ENCODE results near the gene MTF2. TPM values are rescaled to one million over a fixed set of nuclear protein-coding genes. Genes with fewer than 3 reads are reported as not detected.

Gene MTF2
- total RNA-seq, 2 donors from 2014 or later, result 13.9 to 17.2 TPM

DNA sequence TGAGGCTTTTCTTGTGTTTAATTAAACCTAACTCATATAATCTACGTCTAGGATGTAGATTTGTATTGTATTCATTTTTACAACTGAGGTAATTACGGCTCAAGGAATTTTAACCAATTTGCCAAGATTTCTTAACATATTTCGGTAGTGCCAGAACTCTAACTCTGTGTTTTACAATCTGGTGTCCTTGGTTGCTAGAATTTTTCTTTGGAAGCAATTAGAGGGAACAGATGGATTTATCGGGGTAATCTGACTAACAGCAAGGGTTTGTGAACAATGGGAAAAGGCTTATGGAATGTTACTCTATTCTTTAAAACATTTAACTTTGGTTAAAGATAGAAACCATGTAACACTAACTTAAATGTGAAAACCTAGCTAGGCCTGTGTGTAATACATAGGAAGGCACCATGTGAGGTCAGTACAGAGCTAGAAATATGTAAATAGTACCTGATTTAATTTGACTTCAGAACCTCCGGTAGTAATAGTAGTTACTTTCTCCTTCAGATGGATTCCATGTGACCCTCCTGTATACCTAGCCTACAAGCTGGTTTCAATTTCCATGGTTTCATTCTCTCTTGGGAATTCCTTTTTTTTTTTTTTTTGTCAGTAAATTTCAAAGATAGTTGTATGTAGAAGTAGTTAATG lies 1.2 kb downstream of the MTF2 start:
- no peak for DNase-seq (ENCODE audit: low spot score)
- intact Hi-C loops (cut with DNase I), result no loop called here

DNA sequence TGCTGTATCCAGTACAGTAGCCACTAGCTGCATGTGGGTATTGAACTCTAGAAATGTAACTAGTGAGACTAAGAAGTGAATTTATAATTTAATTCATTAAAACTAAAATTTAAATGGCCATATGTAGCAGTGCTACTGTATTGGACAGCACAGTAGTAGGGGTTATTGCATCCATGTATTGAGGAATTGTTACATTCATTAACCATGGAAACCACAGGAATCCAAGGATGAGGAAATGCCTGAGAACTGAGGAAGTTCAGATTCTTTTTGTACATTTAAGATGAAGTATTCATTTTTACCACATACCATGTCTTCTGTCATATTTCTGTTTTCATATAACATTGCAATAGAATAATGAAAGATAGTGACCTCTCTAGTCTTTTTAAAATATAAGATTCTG lies 2.6 kb downstream of the MTF2 start:
- DNase-seq (ENCODE audit: low spot score), result no peak
- intact Hi-C loops (cut with DNase I), result no loop called here

DNA sequence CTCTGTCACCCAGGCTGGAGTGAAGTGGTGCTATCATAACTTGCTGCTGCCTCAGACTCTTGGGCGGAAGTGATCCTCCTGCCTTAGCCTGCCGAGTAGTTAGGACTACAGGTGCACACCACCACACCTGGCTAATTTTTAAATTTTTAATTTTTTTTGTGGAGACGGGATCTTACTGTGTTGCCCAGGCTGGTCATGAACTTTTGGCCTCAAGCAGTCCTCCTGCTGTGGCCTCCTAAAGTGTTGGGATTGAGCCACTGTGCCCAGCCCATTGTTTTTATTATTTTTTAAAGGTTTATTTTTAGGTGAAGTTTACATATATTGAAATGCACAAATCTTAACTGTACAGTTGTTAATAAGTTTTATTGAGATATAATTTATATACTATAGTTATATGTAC lies 3.2 kb downstream of the MTF2 start:
- intact Hi-C loops (cut with DNase I), result no loop called here
- DNase-seq (ENCODE audit: low spot score), result no peak

GRCh38 chr1:93083979-93084378 lies 4.9 kb downstream of the MTF2 start:
- DNase-seq (ENCODE audit: low spot score), result no peak
- intact Hi-C loops (cut with DNase I), result no loop called here

- intact Hi-C loops (cut with DNase I), result no loop called here
- DNase-seq (ENCODE audit: low spot score), result no peak
Measured at GRCh38 chr1:93087532-93087931, 8.4 kb downstream of the MTF2 start.

- DNase-seq (ENCODE audit: low spot score), result no peak
- intact Hi-C loops (cut with DNase I), result no loop called here
Measured at GRCh38 chr1:93093332-93094006, 14.4 kb downstream of the MTF2 start.

DNA sequence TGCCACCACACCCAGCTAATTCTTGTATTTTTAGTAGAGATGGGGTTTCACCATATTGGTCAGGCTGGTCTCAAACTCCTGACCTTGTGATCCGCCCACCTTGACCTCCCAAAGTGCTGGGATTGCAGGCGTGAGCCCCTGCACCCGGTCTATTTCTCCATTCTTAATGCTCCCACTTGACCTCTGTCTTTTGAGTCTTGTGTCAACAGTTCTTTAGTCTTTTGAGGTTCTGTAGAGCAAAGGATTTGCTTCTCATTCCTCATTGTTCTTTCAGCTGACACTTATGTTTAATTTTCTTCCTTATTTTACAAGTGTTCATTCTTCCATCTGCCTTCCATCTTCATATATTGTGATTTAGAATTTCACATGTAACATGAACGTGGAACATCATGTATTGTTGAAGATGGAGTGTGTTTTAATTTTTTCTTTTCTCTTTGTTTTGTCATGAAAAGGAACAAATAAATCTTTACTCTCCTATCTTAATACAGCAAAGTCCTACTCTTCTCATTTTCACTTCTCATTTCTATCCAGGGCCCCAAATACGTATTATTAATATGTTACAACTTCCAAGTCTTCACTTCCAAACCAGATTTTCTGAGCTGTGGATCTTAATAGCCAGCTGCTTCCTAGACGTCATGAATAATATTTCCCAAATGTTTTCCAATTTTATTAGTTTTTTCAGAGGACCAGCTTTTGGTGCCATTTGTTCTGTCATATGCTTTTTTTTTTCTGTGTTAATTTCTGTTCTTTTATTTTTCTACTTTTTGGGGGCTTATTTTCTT lies 16.9 kb downstream of the MTF2 start:
- DNase-seq (ENCODE audit: low spot score), result no peak
- intact Hi-C loops (cut with DNase I), result no loop called here

GRCh38 chr1:93102142-93102541 lies 23.1 kb downstream of the MTF2 start:
- DNase-seq (ENCODE audit: low spot score), result no peak
- intact Hi-C loops (cut with DNase I), result no loop called here

DNA sequence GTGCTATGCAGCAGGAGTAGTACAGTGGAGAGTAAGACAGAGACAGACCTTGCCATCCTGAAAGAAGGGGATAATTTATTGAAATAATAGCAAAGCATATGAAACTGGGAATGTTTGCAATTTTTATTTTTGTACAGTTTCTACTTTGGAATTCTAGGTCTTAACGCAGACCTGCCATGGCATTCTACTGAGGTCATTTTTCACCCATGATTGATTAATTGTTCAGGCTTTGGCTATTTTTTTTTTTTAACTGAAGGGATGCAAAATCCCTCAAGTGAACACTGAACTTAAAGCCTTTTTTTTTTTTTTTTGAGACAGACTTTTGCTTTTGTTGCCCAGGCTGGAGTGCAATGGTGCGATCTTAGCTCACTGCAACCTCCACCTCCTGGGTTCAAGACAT lies 27.1 kb downstream of the MTF2 start:
- intact Hi-C loops (cut with DNase I), result no loop called here
- no peak for DNase-seq (ENCODE audit: low spot score)

DNA sequence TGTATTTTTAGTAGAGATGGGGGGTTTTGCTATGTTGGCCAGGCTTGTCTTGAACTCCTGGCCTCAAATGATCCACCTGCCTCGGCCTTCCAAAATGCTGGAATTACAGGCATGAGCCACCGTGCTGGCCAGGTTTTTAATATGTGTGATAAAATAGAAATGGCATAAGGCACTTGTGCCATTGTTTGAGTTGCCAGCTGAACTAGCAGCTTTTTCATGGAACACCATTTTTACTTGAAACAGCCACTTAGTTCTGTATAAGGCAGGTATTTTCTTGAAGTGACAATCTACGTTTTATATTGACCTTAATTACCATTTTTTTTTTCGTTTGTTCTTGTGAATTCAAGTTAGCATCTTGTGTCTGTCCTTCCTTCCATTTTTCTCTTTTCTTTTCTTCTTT lies 28.3 kb downstream of the MTF2 start:
- DNase-seq (ENCODE audit: low spot score), result no peak
- intact Hi-C loops (cut with DNase I), result no loop called here

DNA sequence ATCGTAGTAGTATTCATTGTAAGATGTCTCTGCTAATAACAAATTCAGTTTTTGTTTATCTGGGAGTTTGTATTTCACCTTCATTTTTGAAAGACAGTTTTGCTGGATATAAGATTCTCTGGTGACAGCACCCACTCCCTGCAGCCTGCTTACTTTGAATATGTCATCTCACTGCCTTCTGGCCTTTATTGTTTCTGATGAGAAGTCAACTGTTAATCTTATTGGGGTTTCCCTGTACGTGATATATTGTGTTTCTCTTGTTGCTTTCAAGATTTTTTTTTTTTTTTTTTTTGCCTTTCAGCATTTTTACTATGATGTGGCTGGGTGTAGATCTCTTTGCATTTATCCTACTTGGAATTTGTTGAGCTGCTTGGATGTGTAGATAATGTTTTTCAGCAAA lies 29.3 kb downstream of the MTF2 start:
- intact Hi-C loops (cut with DNase I), result no loop called here
- no peak for DNase-seq (ENCODE audit: low spot score)

DNA sequence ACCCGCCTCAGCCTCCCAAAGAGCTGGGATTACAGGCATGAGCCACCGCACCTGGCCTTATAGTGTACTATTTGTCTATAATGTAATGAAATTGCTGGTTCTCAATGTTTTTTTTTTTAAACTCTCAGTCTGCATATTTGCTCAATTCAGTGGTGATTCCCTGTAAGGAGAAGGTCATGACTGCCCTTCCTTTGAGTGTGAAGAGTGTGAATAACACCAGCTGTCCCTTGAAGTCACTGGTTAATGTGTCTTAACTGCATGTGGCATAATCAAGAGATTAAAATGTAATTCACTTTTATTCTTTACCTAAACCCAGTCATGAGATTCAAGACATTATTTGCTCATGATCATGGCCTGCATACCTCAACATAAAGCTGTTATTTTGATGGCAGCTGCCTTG lies 30.5 kb downstream of the MTF2 start:
- no peak for DNase-seq (ENCODE audit: low spot score)
- intact Hi-C loops (cut with DNase I), result no loop called here

- no peak for DNase-seq (ENCODE audit: low spot score)
- intact Hi-C loops (cut with DNase I), result no loop called here
Measured at GRCh38 chr1:93111065-93111464, 32.0 kb downstream of the MTF2 start.

DNA sequence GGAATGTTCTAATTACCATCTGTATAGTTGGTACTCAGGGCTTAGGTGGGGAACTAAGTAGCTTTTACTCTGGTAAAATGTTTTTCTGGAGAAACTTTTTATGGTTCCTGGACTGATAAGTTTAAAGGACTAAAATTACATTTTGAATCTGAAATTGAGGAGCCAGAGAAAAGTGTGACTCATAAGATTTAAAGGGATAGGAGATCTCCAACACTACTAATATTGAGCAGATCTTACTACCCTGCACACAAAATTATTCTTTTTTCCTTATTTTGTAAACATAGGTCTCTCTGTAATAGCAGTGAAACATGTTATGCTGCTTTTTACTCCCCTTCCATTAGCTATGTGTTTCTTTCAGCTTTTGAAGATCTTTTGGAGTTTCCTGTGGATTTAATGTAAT lies 32.5 kb downstream of the MTF2 start:
- intact Hi-C loops (cut with DNase I), result no loop called here
- DNase-seq (ENCODE audit: low spot score), result no peak

DNA sequence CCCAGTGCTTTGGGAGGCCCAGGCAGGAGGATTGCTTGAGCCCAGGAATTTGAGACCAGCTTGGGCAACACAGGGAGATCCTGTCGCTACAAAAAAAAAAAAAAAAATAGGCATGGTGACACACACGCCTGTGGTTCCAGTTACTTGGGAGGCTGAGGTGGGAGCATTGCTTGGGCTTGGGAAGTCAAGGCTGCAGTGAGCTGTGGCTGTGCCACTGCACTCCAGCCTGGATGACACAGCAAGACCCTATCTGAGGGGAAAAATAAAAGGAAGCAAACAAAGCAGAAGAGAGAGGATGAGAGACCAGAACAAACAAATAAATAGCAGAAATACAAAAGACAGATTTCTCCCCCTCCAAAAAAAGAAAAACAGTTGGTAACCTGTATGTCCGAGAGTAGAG lies 34.0 kb downstream of the MTF2 start:
- no peak for DNase-seq (ENCODE audit: low spot score)
- intact Hi-C loops (cut with DNase I), result no loop called here

DNA sequence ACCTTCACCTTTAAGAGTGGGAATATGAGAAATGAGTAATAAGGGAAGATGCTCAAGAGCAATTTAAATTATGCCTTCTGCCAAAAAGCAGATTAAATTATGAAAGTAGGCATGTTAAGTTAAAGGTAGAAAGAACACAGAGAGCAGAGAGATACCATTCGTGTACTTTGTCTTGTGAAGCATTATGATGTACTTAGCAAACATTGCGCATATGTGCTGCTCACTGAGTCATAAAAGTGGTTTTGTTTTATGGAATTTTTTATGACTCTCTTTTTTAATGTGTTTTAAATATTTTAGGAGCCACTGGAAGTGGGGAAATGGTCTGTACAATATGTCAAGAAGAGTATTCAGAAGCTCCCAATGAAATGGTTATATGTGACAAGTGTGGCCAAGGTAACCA lies 35.3 kb downstream of the MTF2 start:
- no peak for DNase-seq (ENCODE audit: low spot score)
- intact Hi-C loops (cut with DNase I), result no loop called here

- no peak for DNase-seq (ENCODE audit: low spot score)
- intact Hi-C loops (cut with DNase I), result no loop called here
Measured at GRCh38 chr1:93120614-93121013, 41.5 kb downstream of the MTF2 start.

DNA sequence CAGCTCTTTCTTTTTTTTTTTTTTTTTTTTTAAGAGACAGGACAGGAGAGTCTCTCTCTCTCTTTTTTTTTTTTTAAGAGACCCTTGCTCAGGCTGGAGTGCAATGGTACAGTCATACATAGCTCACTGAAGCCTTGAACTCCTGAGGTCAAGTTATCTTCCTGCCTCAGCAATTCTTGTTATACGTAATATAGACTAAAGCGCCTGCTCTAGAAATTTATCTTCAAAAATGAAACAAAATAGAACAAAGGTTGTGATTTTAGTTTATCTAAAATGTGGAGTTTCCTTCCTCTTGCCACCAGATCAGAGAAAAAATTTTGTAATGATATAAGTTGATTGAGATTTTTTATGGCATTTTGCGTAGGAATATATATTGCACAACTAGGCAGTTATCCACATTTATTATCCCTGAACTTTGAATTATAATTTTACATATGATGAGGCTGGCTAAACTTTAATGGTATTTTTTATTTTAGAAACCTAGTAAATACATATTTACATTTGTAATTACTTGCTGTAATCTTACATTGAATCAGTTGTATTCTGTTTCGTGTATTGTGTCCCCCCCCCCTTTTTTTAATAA lies 44.2 kb downstream of the MTF2 start:
- intact Hi-C loops (cut with DNase I), result no loop called here
- DNase-seq (ENCODE audit: low spot score), result no peak

DNA sequence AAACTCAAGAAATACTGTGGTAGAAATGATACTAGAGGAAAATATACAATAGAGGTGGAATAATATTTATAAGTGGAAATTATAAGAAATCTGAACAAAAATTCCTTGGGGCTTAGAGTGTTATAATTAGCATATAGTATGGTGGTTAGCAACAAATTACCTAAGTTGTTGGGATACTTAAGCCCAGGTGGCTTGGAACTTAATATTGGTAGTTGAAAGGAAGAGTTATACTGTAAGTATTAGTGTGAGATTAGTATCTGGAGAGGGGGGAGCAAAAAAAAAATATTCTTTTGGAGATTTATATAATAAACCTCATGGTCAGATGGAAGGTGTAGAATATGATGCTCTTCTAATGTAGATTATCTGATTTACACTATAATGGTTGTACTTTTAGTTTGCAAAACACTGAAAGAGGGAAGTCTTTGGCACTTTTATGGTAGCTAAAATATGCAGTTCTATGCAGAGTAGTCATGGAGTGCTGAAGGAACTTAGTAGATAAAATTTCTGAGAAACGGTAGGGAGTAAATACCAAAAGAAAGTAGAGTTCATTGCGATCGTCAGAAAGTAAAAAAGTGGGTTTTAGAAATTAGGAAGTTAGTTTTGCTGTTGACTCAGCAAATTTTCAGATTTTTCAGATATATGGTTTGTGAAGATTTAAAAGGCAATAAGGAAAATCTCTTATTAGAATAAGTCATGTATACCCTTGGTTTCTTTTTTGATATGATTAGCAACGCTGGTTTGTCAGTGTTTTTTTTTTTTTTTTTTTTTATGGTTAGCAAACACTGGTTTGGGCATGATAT lies 45.7 kb downstream of the MTF2 start:
- DNase-seq (ENCODE audit: low spot score), result no peak
- intact Hi-C loops (cut with DNase I), result no loop called here
